ENCODE results near the gene UST. TPM values are rescaled to one million over a fixed set of nuclear protein-coding genes. Genes with fewer than 3 reads are reported as not detected.

The UST gene
- total and polyA plus RNA-seq, 2 experiments from 2014 or later = 2.9 to 4.0 TPM

DNA sequence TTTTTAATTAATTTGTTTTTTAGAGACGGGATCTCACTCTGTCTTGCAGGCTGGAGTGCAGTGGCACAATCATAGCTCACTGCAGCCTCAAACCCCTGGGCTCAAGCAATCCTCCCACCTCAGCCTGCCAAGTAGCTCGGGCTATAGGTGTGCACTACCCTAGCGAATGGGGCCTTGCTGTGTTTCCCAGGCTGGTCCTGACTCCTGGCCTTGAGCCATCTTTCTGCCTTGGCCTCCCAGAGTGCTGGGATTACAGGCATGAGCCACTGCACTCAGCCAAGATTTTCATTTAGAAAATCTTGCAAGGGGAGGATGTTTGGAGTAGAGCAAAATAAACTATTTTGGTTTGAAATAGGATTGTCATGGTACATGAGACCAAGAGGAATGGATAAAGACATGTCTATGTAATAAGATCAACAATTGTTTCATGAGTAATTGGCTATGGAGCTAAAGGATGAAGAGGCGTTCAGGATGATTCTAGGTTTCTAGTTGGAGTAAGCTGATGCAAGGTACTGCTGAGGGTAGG, 237.8 kb downstream of the UST start:
- Histone ChIP-seq H3K9me3 (ENCODE audit: low read depth) (no peaks in the 10 kb centered on the region), H3K4me1 (ENCODE audit: low read depth) (no peaks in the 10 kb centered on the region), H3K4me3 (no peak overlapping the region), H3K27me3 (no peaks in the 10 kb centered on the region), H3K36me3 (no peaks in the 10 kb centered on the region), H3K27ac (no peak overlapping the region)
- TF ChIP-seq CTCF (IDR thresholded peaks at IDR 0.05; ENCODE audit: low read depth, low read length) = no peak
- no peak for DNase-seq (ENCODE audit: low read depth in 1 of 2, low spot score in 1 of 2)

DNA sequence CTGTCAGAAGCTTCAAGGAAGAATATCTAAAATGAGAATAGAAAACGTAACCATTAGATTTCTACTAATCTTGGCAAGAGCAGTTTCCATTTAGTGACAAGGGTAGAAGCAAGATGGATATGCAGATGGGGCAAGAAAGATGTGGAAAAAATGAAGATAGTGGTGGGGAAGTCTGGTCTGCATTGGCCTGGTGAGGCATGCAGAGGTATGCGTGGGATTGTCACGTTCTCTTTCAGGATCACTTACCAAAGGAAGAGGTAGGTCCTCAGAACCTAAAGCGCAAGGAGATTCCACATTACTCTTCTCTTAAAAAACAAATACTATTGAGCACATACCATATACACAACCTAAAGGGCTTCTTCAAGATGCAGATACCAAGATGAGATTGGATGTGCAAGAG, 238.7 kb downstream of the UST start:
- Histone ChIP-seq H3K27me3 (no peaks in the 10 kb centered on the region), H3K36me3 (no peaks in the 10 kb centered on the region), H3K9me3 (ENCODE audit: low read depth) (no peaks in the 10 kb centered on the region), H3K27ac (no peak overlapping the region), H3K4me1 (ENCODE audit: low read depth) (peaks cover 6% of the 10 kb centered on the region), H3K4me3 (no peak overlapping the region)
- no peak for DNase-seq (ENCODE audit: low read depth in 1 of 2, low spot score in 1 of 2)
- TF ChIP-seq CTCF (IDR thresholded peaks at IDR 0.05; ENCODE audit: low read depth, low read length) = no peak

- H3K27ac ChIP-seq = no peak overlapping the region
- H3K4me3 ChIP-seq = no peak overlapping the region
- H3K4me1 ChIP-seq (ENCODE audit: low read depth) = peaks cover 9% of the 10 kb centered on the region
- no peak for TF ChIP-seq CTCF (IDR thresholded peaks at IDR 0.05; ENCODE audit: low read depth, low read length)
- H3K36me3 ChIP-seq = no peaks in the 10 kb centered on the region
- no peaks in the 10 kb centered on the region for H3K27me3 ChIP-seq
- no peaks in the 10 kb centered on the region for H3K9me3 ChIP-seq (ENCODE audit: low read depth)
- DNase-seq (ENCODE audit: low read depth in 1 of 2, low spot score in 1 of 2) = no peak
Observed at GRCh38 chr6:148986608-148987007, 239.8 kb downstream of the UST start.

DNA sequence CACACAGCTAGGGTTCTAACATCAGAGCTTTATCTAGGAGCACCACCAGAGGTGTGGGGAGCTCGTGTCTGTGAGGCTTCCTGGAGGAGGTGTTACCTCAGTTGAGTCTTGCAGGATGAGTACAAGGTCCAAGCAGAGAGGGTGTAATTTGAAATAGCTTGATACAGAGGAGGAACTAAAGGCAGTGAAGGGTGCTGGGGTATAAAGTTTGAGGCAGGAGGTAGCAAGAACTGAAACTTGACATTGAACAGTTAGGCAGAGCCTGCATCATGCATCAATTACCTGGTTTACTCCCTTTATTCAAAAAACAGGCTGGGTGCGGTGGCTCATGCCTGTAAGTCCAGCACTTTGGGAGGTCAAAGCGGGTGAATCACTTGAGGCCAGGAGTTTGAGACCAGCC, 241.2 kb downstream of the UST start:
- DNase-seq (ENCODE audit: low read depth in 1 of 2, low spot score in 1 of 2) = no peak
- peaks cover 9% of the 10 kb centered on the region for H3K4me1 ChIP-seq (ENCODE audit: low read depth)

GRCh38 chr6:148989585-148989984, 242.8 kb downstream of the UST start:
- H3K36me3 ChIP-seq = no peaks in the 10 kb centered on the region
- H3K9me3 ChIP-seq (ENCODE audit: low read depth) = no peaks in the 10 kb centered on the region
- peaks cover 9% of the 10 kb centered on the region for H3K4me1 ChIP-seq (ENCODE audit: low read depth)
- H3K27me3 ChIP-seq = no peaks in the 10 kb centered on the region
- no peak for TF ChIP-seq CTCF (IDR thresholded peaks at IDR 0.05; ENCODE audit: low read depth, low read length)
- H3K27ac ChIP-seq = no peak overlapping the region
- DNase-seq (ENCODE audit: low read depth in 1 of 2, low spot score in 1 of 2) = no peak
- no peak overlapping the region for H3K4me3 ChIP-seq

More for the DNA sequence above, 241.2 kb downstream of the UST start:
- Histone ChIP-seq H3K36me3 (no peaks in the 10 kb centered on the region), H3K27ac (no peak overlapping the region), H3K4me3 (no peak overlapping the region), H3K27me3 (no peaks in the 10 kb centered on the region), H3K9me3 (ENCODE audit: low read depth) (no peaks in the 10 kb centered on the region)
- TF ChIP-seq CTCF (IDR thresholded peaks at IDR 0.05; ENCODE audit: low read depth, low read length) = no peak

DNA sequence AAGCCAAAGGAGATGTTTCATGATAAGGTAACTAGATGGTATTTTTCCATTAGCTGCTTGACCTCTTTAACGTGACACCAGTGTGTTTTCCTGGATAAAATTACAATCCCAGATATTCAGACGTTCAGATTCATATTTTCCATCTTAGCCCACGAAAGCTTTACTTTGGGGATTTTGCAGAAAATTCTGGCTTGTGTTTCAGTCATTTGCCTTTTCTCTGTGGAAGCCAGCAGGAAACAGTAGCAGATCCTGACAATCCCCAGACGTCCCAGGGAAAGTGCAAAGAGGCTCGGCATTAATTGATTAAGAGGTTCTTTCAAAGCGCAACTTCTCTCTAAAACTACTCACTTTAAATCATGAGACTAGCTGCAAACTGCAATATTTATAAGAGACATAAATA, 243.6 kb downstream of the UST start:
- H3K27ac ChIP-seq = peak overlapping the region; percentile 35
- no peaks in the 10 kb centered on the region for H3K36me3 ChIP-seq
- no peaks in the 10 kb centered on the region for H3K9me3 ChIP-seq (ENCODE audit: low read depth)
- H3K27me3 ChIP-seq = no peaks in the 10 kb centered on the region
- no peak for TF ChIP-seq CTCF (IDR thresholded peaks at IDR 0.05; ENCODE audit: low read depth, low read length)
- DNase-seq (ENCODE audit: low read depth in 1 of 2, low spot score in 1 of 2) = no peak
- peaks cover 9% of the 10 kb centered on the region for H3K4me1 ChIP-seq (ENCODE audit: low read depth)
- no peak overlapping the region for H3K4me3 ChIP-seq

Measured in cardiac muscle cell (in vitro differentiated cells and primary cell).